Stomach (tissue), 4 donors: ENCODE results near the gene LRRC70.

ENCODE experiments used
- EP300 ChIP-seq: sonication (generic); formaldehyde crosslinking; IDR thresholded peaks from one replicate; pipeline ENCODE4 v1.6.1; 2017; ENCODE audit warnings: antibody characterized with exemption
- POLR2A ChIP-seq, 4 donors: fragments of 450-650 bp; IDR thresholded peaks; one replicate each; pipeline ENCODE4 v1.6.1; 2016; ENCODE audit warnings: antibody characterized with exemption in 4 of 4, control low read depth in 2 of 4, mild to moderate bottlenecking in 1 of 4, moderate library complexity in 1 of 4
- TF ChIP-seq, protein P1 (sequence below), 7 experiments: fragments of 450-650 bp in 4 of 7; fragments of 200-600 bp in 3 of 7; sonication (generic) in 3 of 7; IDR thresholded peaks; one replicate each; pipeline ENCODE4 v1.5.1; 2016 to 2019; ENCODE audit warnings: antibody characterized with exemption in 7 of 7, control low read depth in 2 of 7, mild to moderate bottlenecking in 1 of 7

DNA sequence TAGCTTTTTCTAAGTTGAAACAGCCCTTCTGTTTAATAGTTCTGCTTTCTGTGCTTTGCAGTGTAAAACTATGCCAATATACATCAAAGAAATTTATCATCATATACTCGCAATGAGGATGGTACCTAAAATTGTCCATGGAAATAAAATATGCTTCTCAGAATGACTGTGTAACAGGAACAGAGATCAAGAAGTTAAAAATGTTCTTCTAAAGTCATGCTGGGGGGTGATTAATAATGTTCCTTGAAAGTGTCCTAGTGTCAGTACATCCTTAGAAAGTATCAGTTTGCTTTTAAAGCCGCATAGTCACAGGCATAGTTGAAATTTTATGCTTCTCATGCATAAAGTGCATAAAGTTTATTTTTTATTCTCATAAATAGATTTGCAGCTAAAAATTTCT lies 4.0 kb upstream of the LRRC70 start:
- TF ChIP-seq POLR2A (IDR thresholded peaks at IDR 0.05) (no peak), EP300 (no peak)
- TF ChIP-seq, protein P1, sequence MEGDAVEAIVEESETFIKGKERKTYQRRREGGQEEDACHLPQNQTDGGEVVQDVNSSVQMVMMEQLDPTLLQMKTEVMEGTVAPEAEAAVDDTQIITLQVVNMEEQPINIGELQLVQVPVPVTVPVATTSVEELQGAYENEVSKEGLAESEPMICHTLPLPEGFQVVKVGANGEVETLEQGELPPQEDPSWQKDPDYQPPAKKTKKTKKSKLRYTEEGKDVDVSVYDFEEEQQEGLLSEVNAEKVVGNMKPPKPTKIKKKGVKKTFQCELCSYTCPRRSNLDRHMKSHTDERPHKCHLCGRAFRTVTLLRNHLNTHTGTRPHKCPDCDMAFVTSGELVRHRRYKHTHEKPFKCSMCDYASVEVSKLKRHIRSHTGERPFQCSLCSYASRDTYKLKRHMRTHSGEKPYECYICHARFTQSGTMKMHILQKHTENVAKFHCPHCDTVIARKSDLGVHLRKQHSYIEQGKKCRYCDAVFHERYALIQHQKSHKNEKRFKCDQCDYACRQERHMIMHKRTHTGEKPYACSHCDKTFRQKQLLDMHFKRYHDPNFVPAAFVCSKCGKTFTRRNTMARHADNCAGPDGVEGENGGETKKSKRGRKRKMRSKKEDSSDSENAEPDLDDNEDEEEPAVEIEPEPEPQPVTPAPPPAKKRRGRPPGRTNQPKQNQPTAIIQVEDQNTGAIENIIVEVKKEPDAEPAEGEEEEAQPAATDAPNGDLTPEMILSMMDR (IDR thresholded peaks at IDR 0.05) = no peak
